Endothelial cell of umbilical vein (primary cell): ENCODE results near the gene GOLGA6A. TPM values are rescaled to one million over a fixed set of nuclear protein-coding genes. Genes with fewer than 3 reads are reported as not detected.
A peak's percentile ranks its signal among the peaks of the same experiment; 100 is the strongest.
"Not testable (repeated sequence)": the region's sequence is repeated elsewhere in the genome, so short reads cannot be mapped to it uniquely, and the experiment has no call there.

Source experiments
- BruUV-seq: library from RNA; stranded (reverse); fragments of 400-500 nt; replicated peaks from 2 replicates; lab custom pipeline; 2021; lab: Mats Ljungman, UMichigan
- CTCF ChIA-PET: fragments of 300-600, 350-600 bp; sonication (Branson Sonifier 250); formaldehyde crosslinking; loops from one replicate; lab custom pipeline; 2021; ENCODE audit warnings: antibody characterized with exemption, inconsistent platforms; lab: Charles Lee
- POLR2A ChIA-PET: fragments of 300-600, 350-600 bp; sonication (Branson Sonifier 250); formaldehyde crosslinking; loops from one replicate; lab custom pipeline; 2021; ENCODE audit warnings: antibody characterized with exemption, inconsistent platforms; lab: Charles Lee
- DNase-seq: peaks from one replicate; pipeline ENCODE4 v3.0.0-alpha.2; 2011; ENCODE audit warnings: low read depth, low spot score
- FAIRE-seq: peaks from 2 replicates; lab custom pipeline; 2011; peaks lifted over from hg19 to GRCh38; lab: Jason Lieb, UNC
- H2AFZ ChIP-seq: 2 replicates; pipeline ENCODE4 v1.6.0; 2012; ENCODE audit warnings: low read depth, low read length, control low read depth, inconsistent platforms
- H3K27ac ChIP-seq: 2 replicates; pipeline ENCODE4 v1.5.1; 2011; ENCODE audit warnings: low read depth, mild to moderate bottlenecking, control low read depth, low read length, moderate library complexity; ENCODE audit not compliant: insufficient read depth
- H3K27me3 ChIP-seq, 2 experiments: 2 replicates each; pipeline versions ENCODE4 v1.6.0 to v1.6.1; 2011; ENCODE audit warnings: low read length in 2 of 2, mixed read lengths in 1 of 2; ENCODE audit not compliant: control insufficient read depth in 2 of 2, insufficient read depth in 2 of 2
- H3K36me3 ChIP-seq, 2 experiments: 2 replicates in 1 of 2; 3 replicates in 1 of 2; pipeline ENCODE4 v1.5.1; 2011; ENCODE audit warnings: low read length in 2 of 2, mild to moderate bottlenecking in 1 of 2, moderate library complexity in 1 of 2; ENCODE audit not compliant: control insufficient read depth in 2 of 2, insufficient read depth in 2 of 2; ENCODE audit errors: extremely low read depth in 1 of 2
- H3K4me1 ChIP-seq: 3 replicates; pipeline ENCODE4 v1.5.1; 2011; ENCODE audit warnings: mild to moderate bottlenecking, low read length; ENCODE audit not compliant: control insufficient read depth, insufficient read depth; ENCODE audit errors: extremely low read depth
- H3K4me2 ChIP-seq: 2 replicates; pipeline ENCODE4 v1.6.1; 2011; ENCODE audit warnings: low read length, control low read depth, mixed read lengths; ENCODE audit not compliant: insufficient read depth
- H3K4me3 ChIP-seq, 3 experiments: fragments of 200-600 bp in 1 of 3; sonication (generic), shearing (Covaris generic) in 1 of 3; replicated peaks in 1 of 3; 2 replicates each; pipeline ENCODE4 v1.5.1; 2011 to 2016; ENCODE audit warnings: control low read depth in 3 of 3, low read length in 3 of 3, mild to moderate bottlenecking in 2 of 3, inconsistent platforms in 1 of 3, low read depth in 1 of 3, moderate library complexity in 1 of 3; ENCODE audit not compliant: insufficient read depth in 1 of 3
- H3K79me2 ChIP-seq: 2 replicates; pipeline ENCODE4 v1.6.0; 2012; ENCODE audit warnings: low read length, inconsistent platforms; ENCODE audit not compliant: control insufficient read depth, insufficient read depth
- H3K9ac ChIP-seq: replicated peaks from 2 replicates; pipeline ENCODE3; 2011; ENCODE audit warnings: low read length, control low read depth; ENCODE audit not compliant: insufficient read depth; ENCODE audit errors: extremely low read depth
- H3K9me1 ChIP-seq: replicated peaks from 3 replicates; pipeline ENCODE4 v1.6.0; 2011; ENCODE audit warnings: mild to moderate bottlenecking, low read length; ENCODE audit not compliant: control insufficient read depth, insufficient read depth; ENCODE audit errors: extremely low read depth
- H3K9me3 ChIP-seq: replicated peaks from 2 replicates; pipeline ENCODE4 v1.5.1; 2012; ENCODE audit warnings: low read length, inconsistent platforms; ENCODE audit not compliant: control insufficient read depth, insufficient read depth
- H4K20me1 ChIP-seq: replicated peaks from 2 replicates; pipeline ENCODE3; 2011; ENCODE audit warnings: mild to moderate bottlenecking, low read length; ENCODE audit not compliant: control insufficient read depth, insufficient read depth; ENCODE audit errors: extremely low read depth
- dilution Hi-C: fragments of 300-500 bp; cut with MboI; formaldehyde crosslinking; loops from one replicate; pipeline ENCODE4 v1.15.0; 2019; ENCODE audit warnings: low sequenced_read_pairs; ENCODE audit not compliant: extremely low pct_ligation_motif_present
- intact Hi-C: fragments of 100-400 bp; cut with micrococcal nuclease; formaldehyde crosslinking; loops from one replicate; pipeline ENCODE4 v1.10.0; 2022
- polyA plus RNA-seq, 4 experiments: library from polyadenylated mRNA; depleted of rRNA in 3 of 4; stranded (reverse) in 3 of 4; unstranded in 1 of 4; fragments of >200 nt; gene quantifications; 2 replicates each; pipeline versions ENCODE4 v1.2.1 to v1.2.3, GENCODE V29; 2011 to 2012; ENCODE audit warnings: missing spikeins in 1 of 4
- total RNA-seq: library from RNA; stranded (reverse); gene quantifications from 2 replicates; pipeline ENCODE4 v1.2.3, GENCODE V29; 2021
- TF ChIP-seq, protein P1 (sequence below), 2 donors: IDR thresholded peaks; 1 replicate in 1 of 2; 2 replicates in 1 of 2; pipeline ENCODE4 v1.5.1; 2011; ENCODE audit warnings: low read length in 2 of 2, mild to moderate bottlenecking in 2 of 2, moderate library complexity in 2 of 2, control low read depth in 1 of 2, inconsistent platforms in 1 of 2, low read depth in 1 of 2; ENCODE audit not compliant: insufficient read depth in 1 of 2; ENCODE audit errors: extremely low read depth in 1 of 2

Gene GOLGA6A
- total and polyA plus RNA-seq, 2 donors (not counting 3 experiments of a cell fraction or from before 2014, with no cell fraction given), result not detected

DNA sequence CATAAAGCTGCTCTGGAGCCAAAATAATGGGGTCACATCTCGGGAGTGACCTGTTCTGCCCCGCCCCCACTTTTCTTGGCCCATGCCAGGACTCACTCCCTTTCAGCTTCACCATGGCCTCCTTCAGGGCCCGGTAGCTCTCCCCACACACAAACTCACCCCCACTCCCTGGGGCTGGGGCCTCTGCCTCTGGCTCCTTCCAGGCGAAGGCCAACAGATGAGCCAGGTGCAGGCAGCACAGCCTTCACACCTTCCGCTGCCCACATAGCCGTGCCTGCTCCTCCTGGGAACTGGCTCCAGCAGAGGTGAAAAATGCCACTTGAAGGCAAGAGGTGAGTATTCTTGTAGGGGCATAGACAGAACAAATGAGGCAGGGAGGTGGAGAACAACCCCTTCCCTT, 10.7 kb downstream of the GOLGA6A start:
- H3K4me3 ChIP-seq, DNase-seq, H3K27me3 ChIP-seq, H3K36me3 ChIP-seq, CTCF ChIA-PET, H3K27ac ChIP-seq, H3K79me2 ChIP-seq, dilution Hi-C loops, H3K9ac ChIP-seq, H3K4me2 ChIP-seq, H3K9me1 ChIP-seq, H3K9me3 ChIP-seq, H4K20me1 ChIP-seq, H2AFZ ChIP-seq, POLR2A ChIA-PET, FAIRE-seq, H3K4me1 ChIP-seq, BruUV-seq, intact Hi-C loops: not testable (repeated sequence)

DNA sequence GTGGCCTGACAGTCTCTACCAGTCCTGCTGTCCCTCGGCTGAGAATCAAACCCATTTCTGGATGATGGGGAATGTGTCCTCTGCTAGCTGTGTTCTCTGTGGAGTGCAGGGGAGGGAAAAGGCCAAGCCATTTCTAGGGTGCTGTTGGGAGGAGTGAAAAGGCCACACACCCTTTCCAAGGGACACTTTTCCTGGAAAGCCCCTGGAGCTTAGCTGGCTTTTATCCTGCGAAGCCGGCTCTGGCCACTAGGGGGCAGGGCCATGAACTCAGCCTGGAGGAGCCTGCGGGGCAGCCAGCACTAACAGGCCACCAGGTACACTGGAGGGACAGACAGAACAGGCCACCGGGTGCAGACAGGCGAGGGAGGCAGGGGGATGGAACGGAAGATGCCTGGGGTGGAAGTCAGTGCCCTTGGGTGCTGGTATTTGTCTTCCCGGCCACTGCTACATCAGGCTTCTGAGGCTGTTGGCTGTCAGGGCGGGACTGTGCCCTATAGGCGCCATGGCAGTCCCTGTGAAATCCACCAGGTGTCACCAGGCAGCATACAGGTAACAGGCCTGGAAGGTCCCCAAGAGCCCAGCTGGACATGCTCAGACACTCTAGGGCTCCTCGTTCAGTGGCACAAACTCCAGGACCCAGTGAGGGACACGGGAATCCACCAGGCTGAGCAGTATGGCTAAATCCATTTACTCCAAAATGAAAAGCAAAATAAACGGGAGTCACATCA, 16.5 kb downstream of the GOLGA6A start:
- H3K79me2 ChIP-seq, H3K4me3 ChIP-seq, H3K27ac ChIP-seq, H3K36me3 ChIP-seq, H2AFZ ChIP-seq, intact Hi-C loops, H3K4me1 ChIP-seq, H3K4me2 ChIP-seq, H3K9me3 ChIP-seq, dilution Hi-C loops, POLR2A ChIA-PET, H4K20me1 ChIP-seq, H3K9ac ChIP-seq, H3K27me3 ChIP-seq, DNase-seq, H3K9me1 ChIP-seq, BruUV-seq: not testable (repeated sequence)
- peak; percentile 75 for FAIRE-seq
- TF ChIP-seq, protein P1, sequence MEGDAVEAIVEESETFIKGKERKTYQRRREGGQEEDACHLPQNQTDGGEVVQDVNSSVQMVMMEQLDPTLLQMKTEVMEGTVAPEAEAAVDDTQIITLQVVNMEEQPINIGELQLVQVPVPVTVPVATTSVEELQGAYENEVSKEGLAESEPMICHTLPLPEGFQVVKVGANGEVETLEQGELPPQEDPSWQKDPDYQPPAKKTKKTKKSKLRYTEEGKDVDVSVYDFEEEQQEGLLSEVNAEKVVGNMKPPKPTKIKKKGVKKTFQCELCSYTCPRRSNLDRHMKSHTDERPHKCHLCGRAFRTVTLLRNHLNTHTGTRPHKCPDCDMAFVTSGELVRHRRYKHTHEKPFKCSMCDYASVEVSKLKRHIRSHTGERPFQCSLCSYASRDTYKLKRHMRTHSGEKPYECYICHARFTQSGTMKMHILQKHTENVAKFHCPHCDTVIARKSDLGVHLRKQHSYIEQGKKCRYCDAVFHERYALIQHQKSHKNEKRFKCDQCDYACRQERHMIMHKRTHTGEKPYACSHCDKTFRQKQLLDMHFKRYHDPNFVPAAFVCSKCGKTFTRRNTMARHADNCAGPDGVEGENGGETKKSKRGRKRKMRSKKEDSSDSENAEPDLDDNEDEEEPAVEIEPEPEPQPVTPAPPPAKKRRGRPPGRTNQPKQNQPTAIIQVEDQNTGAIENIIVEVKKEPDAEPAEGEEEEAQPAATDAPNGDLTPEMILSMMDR (IDR thresholded peaks at IDR 0.05; ENCODE audit: extremely low read depth in 1 of 2, insufficient read depth in 1 of 2, low read depth in 1 of 2, low read length in 2 of 2), result peak; percentile 17 to 18
- CTCF ChIA-PET, result interaction anchor here (1.2 kb wide), 1 partner anchor 93 kb away, joined by 3 read pairs; no protein-coding TSS in a partner anchor

DNA sequence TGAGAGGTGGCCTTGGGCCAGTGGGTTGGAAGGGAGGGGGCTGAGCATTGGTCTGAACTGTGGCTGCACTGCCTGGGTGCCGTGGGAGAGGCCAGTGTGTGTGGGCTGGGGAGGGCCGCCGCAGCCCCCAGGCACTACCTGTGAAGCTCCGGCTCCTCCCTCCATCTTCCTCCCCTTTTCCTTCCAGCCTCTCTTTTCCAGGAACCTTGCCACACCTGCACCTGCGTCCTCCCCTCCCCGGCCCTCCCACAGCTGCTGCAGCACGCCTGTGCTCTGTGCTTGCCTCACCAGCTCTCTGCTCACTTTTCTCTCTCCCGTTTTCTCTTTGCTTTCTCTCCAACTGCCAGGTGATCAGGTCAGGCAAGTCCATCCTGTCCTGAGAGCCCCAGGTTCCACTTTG, 17.5 kb downstream of the GOLGA6A start:
- H3K27ac ChIP-seq, H3K9me3 ChIP-seq, DNase-seq, H3K36me3 ChIP-seq, BruUV-seq, FAIRE-seq, H3K9ac ChIP-seq, H3K79me2 ChIP-seq, H3K9me1 ChIP-seq, H3K27me3 ChIP-seq, H2AFZ ChIP-seq, H4K20me1 ChIP-seq, POLR2A ChIA-PET, H3K4me1 ChIP-seq, dilution Hi-C loops, intact Hi-C loops, H3K4me3 ChIP-seq, H3K4me2 ChIP-seq: not testable (repeated sequence)
- CTCF ChIA-PET, result interaction anchor here (0.9 to 1.2 kb wide), 3 partner anchors 16 to 243 kb away, joined by 3 to 4 read pairs (median 3); no protein-coding TSS in a partner anchor
